ENCODE measurements around the gene RBM8A. TPM values are rescaled to one million over a fixed set of nuclear protein-coding genes. Genes with fewer than 3 reads are reported as not detected.

Gene RBM8A
- polyA plus RNA-seq, 3 donors, result 91.5 to 171 (median 115) TPM

- Mint-ChIP-seq H3K9me3 (no peaks in the 10 kb centered on the region), H3K27ac (no peak overlapping the region), H3K27me3 (ENCODE audit: low read depth in 3 of 3) (peaks cover 0 to 2% (median 0%) of the 10 kb centered on the region in 3 donors), H3K36me3 (peaks cover 0 to 2% of the 10 kb centered on the region in 2 donors), H3K4me3 (no peak overlapping the region), H3K4me1 (no peaks in the 10 kb centered on the region)
- Histone ChIP-seq H3K4me3 (replicated peaks in 1 of 3; ENCODE audit: low read depth in 2 of 3, low read length in 3 of 3) (no peak overlapping the region), H3K27ac (ENCODE audit: low read depth in 1 of 2, low read length in 2 of 2) (no peak overlapping the region), H3K79me2 (ENCODE audit: insufficient read depth, low read length) (no peaks in the 10 kb centered on the region), H3K9me3 (replicated peaks in 1 of 2; ENCODE audit: control insufficient read depth in 1 of 2, insufficient read depth in 1 of 2, low read length in 2 of 2) (no peaks in the 10 kb centered on the region), H3K27me3 (ENCODE audit: control insufficient read depth in 2 of 2, insufficient read depth in 2 of 2, low read length in 2 of 2) (no peaks in the 10 kb centered on the region), H4K20me1 (ENCODE audit: insufficient read depth, low read length) (no peaks in the 10 kb centered on the region), H3K4me1 (ENCODE audit: control insufficient read depth in 1 of 2, insufficient read depth in 2 of 2, low read length in 2 of 2) (no peaks in the 10 kb centered on the region), H3K4me2 (replicated peaks; ENCODE audit: extremely low read depth, low read length, poor library complexity, severe bottlenecking) (no peak overlapping the region), H3K9ac (ENCODE audit: insufficient read depth, low read length, poor library complexity, severe bottlenecking) (no peak overlapping the region), H3K36me3 (replicated peaks in 1 of 2; ENCODE audit: control insufficient read depth in 1 of 2, insufficient read depth in 2 of 2, low read length in 2 of 2) (no peaks in the 10 kb centered on the region), H2AFZ (ENCODE audit: insufficient read depth, low read depth, low read length, poor library complexity, severe bottlenecking) (no peak overlapping the region)
- TF ChIP-seq, protein P1, sequence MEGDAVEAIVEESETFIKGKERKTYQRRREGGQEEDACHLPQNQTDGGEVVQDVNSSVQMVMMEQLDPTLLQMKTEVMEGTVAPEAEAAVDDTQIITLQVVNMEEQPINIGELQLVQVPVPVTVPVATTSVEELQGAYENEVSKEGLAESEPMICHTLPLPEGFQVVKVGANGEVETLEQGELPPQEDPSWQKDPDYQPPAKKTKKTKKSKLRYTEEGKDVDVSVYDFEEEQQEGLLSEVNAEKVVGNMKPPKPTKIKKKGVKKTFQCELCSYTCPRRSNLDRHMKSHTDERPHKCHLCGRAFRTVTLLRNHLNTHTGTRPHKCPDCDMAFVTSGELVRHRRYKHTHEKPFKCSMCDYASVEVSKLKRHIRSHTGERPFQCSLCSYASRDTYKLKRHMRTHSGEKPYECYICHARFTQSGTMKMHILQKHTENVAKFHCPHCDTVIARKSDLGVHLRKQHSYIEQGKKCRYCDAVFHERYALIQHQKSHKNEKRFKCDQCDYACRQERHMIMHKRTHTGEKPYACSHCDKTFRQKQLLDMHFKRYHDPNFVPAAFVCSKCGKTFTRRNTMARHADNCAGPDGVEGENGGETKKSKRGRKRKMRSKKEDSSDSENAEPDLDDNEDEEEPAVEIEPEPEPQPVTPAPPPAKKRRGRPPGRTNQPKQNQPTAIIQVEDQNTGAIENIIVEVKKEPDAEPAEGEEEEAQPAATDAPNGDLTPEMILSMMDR (IDR thresholded peaks at IDR 0.05), result no peak
- intact Hi-C loops (cut with micrococcal nuclease), result no loop called here
- WGBS (ENCODE audit: insufficient coverage), result 100% methylated on average over 5 of the region's 12 CpGs
- no peak for DNase-seq
Measured at GRCh38 chr1:145901312-145902021, 25.8 kb downstream of the RBM8A start.

- no peak overlapping the region for H3K27ac Mint-ChIP-seq
- H3K36me3 Mint-ChIP-seq, result no peaks in the 10 kb centered on the region
- intact Hi-C loops (cut with micrococcal nuclease), result loop anchor here in 1 of 2 donors (10.0 kb wide), 1 partner anchor 116 kb away; no protein-coding TSS in a partner anchor
- Histone ChIP-seq H3K79me2 (ENCODE audit: insufficient read depth, low read length) (no peaks in the 10 kb centered on the region), H3K4me1 (ENCODE audit: control insufficient read depth in 1 of 2, insufficient read depth in 2 of 2, low read length in 2 of 2) (no peaks in the 10 kb centered on the region), H4K20me1 (ENCODE audit: insufficient read depth, low read length) (no peaks in the 10 kb centered on the region), H3K27ac (ENCODE audit: low read depth in 1 of 2, low read length in 2 of 2) (no peak overlapping the region), H3K4me3 (replicated peaks in 1 of 3; ENCODE audit: low read depth in 2 of 3, low read length in 3 of 3) (no peak overlapping the region), H3K36me3 (replicated peaks in 1 of 2; ENCODE audit: control insufficient read depth in 1 of 2, insufficient read depth in 2 of 2, low read length in 2 of 2) (no peaks in the 10 kb centered on the region), H3K9me3 (replicated peaks in 1 of 2; ENCODE audit: control insufficient read depth in 1 of 2, insufficient read depth in 1 of 2, low read length in 2 of 2) (no peaks in the 10 kb centered on the region), H3K27me3 (ENCODE audit: control insufficient read depth in 2 of 2, insufficient read depth in 2 of 2, low read length in 2 of 2) (no peaks in the 10 kb centered on the region), H3K9ac (ENCODE audit: insufficient read depth, low read length, poor library complexity, severe bottlenecking) (no peak overlapping the region), H2AFZ (ENCODE audit: insufficient read depth, low read depth, low read length, poor library complexity, severe bottlenecking) (no peak overlapping the region), H3K4me2 (replicated peaks; ENCODE audit: extremely low read depth, low read length, poor library complexity, severe bottlenecking) (no peak overlapping the region)
- H3K9me3 Mint-ChIP-seq, result no peaks in the 10 kb centered on the region
- peaks cover 0 to 2% (median 2%) of the 10 kb centered on the region in 3 donors for H3K27me3 Mint-ChIP-seq (ENCODE audit: low read depth in 3 of 3)
- 91% methylated on average over 4 of the region's 5 CpGs for WGBS (ENCODE audit: insufficient coverage)
- TF ChIP-seq, protein P1 (IDR thresholded peaks at IDR 0.05), result no peak
- DNase-seq, result no peak
- no peaks in the 10 kb centered on the region for H3K4me1 Mint-ChIP-seq
- no peak overlapping the region for H3K4me3 Mint-ChIP-seq
Measured at GRCh38 chr1:145898756-145899155, 28.5 kb downstream of the RBM8A start.
